ENCODE measurements around the gene RNF144A. TPM values are rescaled to one million over a fixed set of nuclear protein-coding genes. Genes with fewer than 3 reads are reported as not detected.

Gene RNF144A
- total RNA-seq, 1 donor from 2014 or later, result 23.5 TPM

GRCh38 chr2:6973895-6974545 is 56.8 kb downstream of the RNF144A start:
- TF ChIP-seq CTCF (IDR thresholded peaks at IDR 0.05; ENCODE audit: insufficient read depth, low read length, poor library complexity, severe bottlenecking), result no peak
- Histone ChIP-seq H3K27me3 (ENCODE audit: control insufficient read depth, insufficient read depth, low read length) (no peaks in the 10 kb centered on the region), H3K4me3 (ENCODE audit: low read depth, low read length) (no peak overlapping the region), H3K36me3 (ENCODE audit: control insufficient read depth, insufficient read depth, low read length) (no peaks in the 10 kb centered on the region)
- no peak for DNase-seq (ENCODE audit: low read depth)

GRCh38 chr2:6975988-6976387 is 58.8 kb downstream of the RNF144A start:
- Histone ChIP-seq H3K4me3 (ENCODE audit: low read depth, low read length) (no peak overlapping the region), H3K27me3 (ENCODE audit: control insufficient read depth, insufficient read depth, low read length) (no peaks in the 10 kb centered on the region), H3K36me3 (ENCODE audit: control insufficient read depth, insufficient read depth, low read length) (no peaks in the 10 kb centered on the region)
- TF ChIP-seq CTCF (IDR thresholded peaks at IDR 0.05; ENCODE audit: insufficient read depth, low read length, poor library complexity, severe bottlenecking), result no peak
- no peak for DNase-seq (ENCODE audit: low read depth)

GRCh38 chr2:6977113-6977741 is 60.0 kb downstream of the RNF144A start:
- no peak for DNase-seq (ENCODE audit: low read depth)
- no peak for TF ChIP-seq CTCF (IDR thresholded peaks at IDR 0.05; ENCODE audit: insufficient read depth, low read length, poor library complexity, severe bottlenecking)
- H3K27me3 ChIP-seq (ENCODE audit: control insufficient read depth, insufficient read depth, low read length), result no peaks in the 10 kb centered on the region
- no peak overlapping the region for H3K4me3 ChIP-seq (ENCODE audit: low read depth, low read length)
- no peaks in the 10 kb centered on the region for H3K36me3 ChIP-seq (ENCODE audit: control insufficient read depth, insufficient read depth, low read length)

- TF ChIP-seq CTCF (IDR thresholded peaks at IDR 0.05; ENCODE audit: insufficient read depth, low read length, poor library complexity, severe bottlenecking), result no peak
- Histone ChIP-seq H3K4me3 (ENCODE audit: low read depth, low read length) (no peak overlapping the region), H3K36me3 (ENCODE audit: control insufficient read depth, insufficient read depth, low read length) (no peaks in the 10 kb centered on the region), H3K27me3 (ENCODE audit: control insufficient read depth, insufficient read depth, low read length) (no peaks in the 10 kb centered on the region)
- no peak for DNase-seq (ENCODE audit: low read depth)
These were observed 60.6 kb downstream of the RNF144A start for GRCh38 chr2:6977786-6978185.

- no peak overlapping the region for H3K4me3 ChIP-seq (ENCODE audit: low read depth, low read length)
- H3K36me3 ChIP-seq (ENCODE audit: control insufficient read depth, insufficient read depth, low read length), result no peaks in the 10 kb centered on the region
- TF ChIP-seq CTCF (IDR thresholded peaks at IDR 0.05; ENCODE audit: insufficient read depth, low read length, poor library complexity, severe bottlenecking), result no peak
- no peak for DNase-seq (ENCODE audit: low read depth)
- H3K27me3 ChIP-seq (ENCODE audit: control insufficient read depth, insufficient read depth, low read length), result no peaks in the 10 kb centered on the region
These were observed 61.8 kb downstream of the RNF144A start for GRCh38 chr2:6978991-6979390.

GRCh38 chr2:6982449-6982848 is 65.2 kb downstream of the RNF144A start:
- Histone ChIP-seq H3K4me3 (ENCODE audit: low read depth, low read length) (no peak overlapping the region), H3K36me3 (ENCODE audit: control insufficient read depth, insufficient read depth, low read length) (no peaks in the 10 kb centered on the region), H3K27me3 (ENCODE audit: control insufficient read depth, insufficient read depth, low read length) (no peaks in the 10 kb centered on the region)
- TF ChIP-seq CTCF (IDR thresholded peaks at IDR 0.05; ENCODE audit: insufficient read depth, low read length, poor library complexity, severe bottlenecking), result no peak
- DNase-seq (ENCODE audit: low read depth), result no peak
